Lower lobe of right lung (tissue), 2 donors: ENCODE results near the gene CAPN10. TPM values are rescaled to one million over a fixed set of nuclear protein-coding genes. Genes with fewer than 3 reads are reported as not detected.

ENCODE experiments used
- ATAC-seq, 2 donors: fragments of 200-7000 bp; cut with Tn5 transposase; one replicate each; pipeline ENCODE4 v1.9.1; 2020 to 2022; ENCODE audit warnings: mild to moderate bottlenecking in 2 of 2, moderate library complexity in 2 of 2
- DNase-seq: peaks from one replicate; pipeline ENCODE4 v3.0.0-alpha.2; 2020
- H3K27ac ChIP-seq: fragments of 200-600 bp; one replicate; pipeline ENCODE4 v1.8.0; 2022
- H3K27me3 ChIP-seq: fragments of 200-600 bp; one replicate; pipeline ENCODE4 v1.8.0; 2022; ENCODE audit warnings: low read depth
- H3K36me3 ChIP-seq: fragments of 200-600 bp; one replicate; pipeline ENCODE4 v1.8.0; 2022; ENCODE audit warnings: mild to moderate bottlenecking
- H3K4me1 ChIP-seq: fragments of 200-600 bp; one replicate; pipeline ENCODE4 v1.8.0; 2022
- H3K4me3 ChIP-seq: fragments of 200-600 bp; one replicate; pipeline ENCODE4 v1.8.0; 2022; ENCODE audit warnings: mild to moderate bottlenecking
- H3K9me3 ChIP-seq: fragments of 200-600 bp; one replicate; pipeline ENCODE4 v1.8.0; 2022
- CTCF ChIP-seq: fragments of 200-600 bp; IDR thresholded peaks from one replicate; pipeline ENCODE4 v1.8.0; 2022; ENCODE audit warnings: antibody characterized with exemption, mild to moderate bottlenecking
- intact Hi-C: fragments of 100-400 bp; cut with DNase I; formaldehyde crosslinking; loops from one replicate; pipeline ENCODE4 v1.11.0; 2022
- total RNA-seq: library from RNA; stranded (reverse); fragmentation: NEBNext Ultra II Directional; extraction: Animal tissue kit (Norgen Biotek cat#: 25700); gene quantifications from one replicate; pipeline ENCODE4 v1.2.1, GENCODE V29; 2021
- donor health status: DM: no; HTN: yes; CAD: no; lungs with severe emphysema.

Gene CAPN10
- total RNA-seq, 1 donor from 2014 or later: 37.2 TPM

GRCh38 chr2:240629619-240629967 is 43.1 kb downstream of the CAPN10 start:
- no peak for TF ChIP-seq CTCF
- Histone ChIP-seq H3K36me3 (no peaks in the 10 kb centered on the region), H3K27me3 (no peaks in the 10 kb centered on the region), H3K4me1 (peaks cover 16% of the 10 kb centered on the region), H3K4me3 (no peak overlapping the region), H3K9me3 (peaks cover 4% of the 10 kb centered on the region), H3K27ac (no peak overlapping the region)
- intact Hi-C loops: no loop called here
- DNase-seq (no peak), ATAC-seq (no peak)

GRCh38 chr2:240629968-240630770 is 43.6 kb downstream of the CAPN10 start:
- Histone ChIP-seq H3K36me3 (no peaks in the 10 kb centered on the region), H3K9me3 (peaks cover 4% of the 10 kb centered on the region), H3K4me1 (peaks cover 10% of the 10 kb centered on the region), H3K27ac (no peak overlapping the region), H3K27me3 (no peaks in the 10 kb centered on the region), H3K4me3 (no peak overlapping the region)
- ATAC-seq: no peak
- TF ChIP-seq CTCF: no peak
- peak; percentile 43 for DNase-seq
- intact Hi-C loops: no loop called here

GRCh38 chr2:240630771-240631547 is 44.4 kb downstream of the CAPN10 start:
- intact Hi-C loops: no loop called here
- Histone ChIP-seq H3K36me3 (no peaks in the 10 kb centered on the region), H3K9me3 (peaks cover 4% of the 10 kb centered on the region), H3K27me3 (no peaks in the 10 kb centered on the region), H3K4me1 (peaks cover 7% of the 10 kb centered on the region), H3K4me3 (no peak overlapping the region), H3K27ac (no peak overlapping the region)
- TF ChIP-seq CTCF: no peak
- DNase-seq (no peak), ATAC-seq (no peak)

- no peak for ATAC-seq
- no peak for TF ChIP-seq CTCF
- H3K4me3 ChIP-seq: no peak overlapping the region
- H3K27ac ChIP-seq: no peak overlapping the region
- no peaks in the 10 kb centered on the region for H3K27me3 ChIP-seq
- peaks cover 4% of the 10 kb centered on the region for H3K9me3 ChIP-seq
- intact Hi-C loops: no loop called here
- peaks cover 6% of the 10 kb centered on the region for H3K4me1 ChIP-seq
- no peaks in the 10 kb centered on the region for H3K36me3 ChIP-seq
- DNase-seq: no peak
Measured at GRCh38 chr2:240631548-240632305, 45.2 kb downstream of the CAPN10 start.

- H3K27me3 ChIP-seq: no peaks in the 10 kb centered on the region
- no peak for TF ChIP-seq CTCF
- H3K27ac ChIP-seq: no peak overlapping the region
- H3K4me1 ChIP-seq: peaks cover under 1% of the 10 kb centered on the region
- intact Hi-C loops: no loop called here
- no peak overlapping the region for H3K4me3 ChIP-seq
- DNase-seq (no peak), ATAC-seq (no peak)
- peaks cover 4% of the 10 kb centered on the region for H3K9me3 ChIP-seq
- no peaks in the 10 kb centered on the region for H3K36me3 ChIP-seq
Measured at GRCh38 chr2:240632306-240632721, 45.8 kb downstream of the CAPN10 start.
